BJ (cell line): Measurements from ENCODE around the gene ABCA7. TPM values are rescaled to one million over a fixed set of nuclear protein-coding genes. Genes with fewer than 3 reads are reported as not detected.

Experiments
- CTCF ChIA-PET: fragments of 350-600 bp; formaldehyde crosslinking; extraction: SDS; loops from one replicate; lab custom pipeline; 2021; ENCODE audit warnings: antibody characterized with exemption, inconsistent platforms; lab: Yijun Ruan, JAX
- POLR2A ChIA-PET: fragments of 300-600 bp; sonication (Branson Sonifier 250); formaldehyde crosslinking; extraction: SDS; loops from one replicate; lab custom pipeline; 2021; ENCODE audit warnings: antibody characterized with exemption; lab: Charles Lee
- DNase-seq: peaks from one replicate; pipeline ENCODE4 v3.0.0-alpha.2; 2011; ENCODE audit warnings: low read depth
- H3K27me3 ChIP-seq: 2 replicates; pipeline ENCODE4 v1.6.0; 2011; ENCODE audit warnings: low read length; ENCODE audit not compliant: control insufficient read depth, insufficient read depth
- H3K36me3 ChIP-seq: 2 replicates; pipeline ENCODE4 v1.5.1; 2011; ENCODE audit warnings: low read length; ENCODE audit not compliant: control insufficient read depth, insufficient read depth
- H3K4me3 ChIP-seq: 2 replicates; pipeline ENCODE4 v1.5.1; 2011; ENCODE audit warnings: low read depth, mild to moderate bottlenecking, control low read depth, low read length
- CTCF ChIP-seq: IDR thresholded peaks from 2 replicates; pipeline ENCODE4 v1.5.1; 2011; ENCODE audit warnings: low read depth, mild to moderate bottlenecking, control low read depth, inconsistent platforms, low read length, moderate library complexity; ENCODE audit not compliant: insufficient read depth
- polyA plus RNA-seq: library from polyadenylated mRNA; depleted of rRNA; stranded (reverse); fragments of >200 nt; gene quantifications from 2 replicates; pipeline ENCODE4 v1.2.3, GENCODE V29; 2011

Gene ABCA7
- polyA plus RNA-seq, 1 experiment, result 1.9 TPM

GRCh38 chr19:1041835-1042685 is 2.2 kb downstream of the ABCA7 start:
- no peaks in the 10 kb centered on the region for H3K27me3 ChIP-seq
- no peak for DNase-seq
- no peak for TF ChIP-seq CTCF
- peaks cover 12% of the 10 kb centered on the region for H3K36me3 ChIP-seq
- POLR2A ChIA-PET, result interaction anchor here (0.5 kb wide), 1 partner anchor 974 kb away, joined by 6 read pairs; no protein-coding TSS in a partner anchor
- no peak overlapping the region for H3K4me3 ChIP-seq
- CTCF ChIA-PET, result interaction anchor here (1.1 to 1.4 kb wide), 2 partner anchors 23 to 199 kb away, joined by 3 to 4 read pairs; no protein-coding TSS in a partner anchor

- ChIA-PET CTCF (interaction anchor here (0.6 to 1.8 kb wide), 7 partner anchors 11 to 1777 kb away, joined by 3 to 5 read pairs (median 3); no protein-coding TSS in a partner anchor), POLR2A (interaction anchor here (0.5 kb wide), 1 partner anchor 973 kb away, joined by 6 read pairs; no protein-coding TSS in a partner anchor)
- no peaks in the 10 kb centered on the region for H3K27me3 ChIP-seq
- no peak for TF ChIP-seq CTCF
- no peak for DNase-seq
- no peak overlapping the region for H3K4me3 ChIP-seq
- peaks cover 5% of the 10 kb centered on the region for H3K36me3 ChIP-seq
These were observed 3.0 kb downstream of the ABCA7 start for GRCh38 chr19:1042689-1043511.

- DNase-seq, result no peak
- no peaks in the 10 kb centered on the region for H3K27me3 ChIP-seq
- ChIA-PET CTCF (no interaction called here), POLR2A (no interaction called here)
- no peak overlapping the region for H3K4me3 ChIP-seq
- H3K36me3 ChIP-seq, result no peaks in the 10 kb centered on the region
- no peak for TF ChIP-seq CTCF
These were observed 5.3 kb downstream of the ABCA7 start for GRCh38 chr19:1045247-1045603.

- TF ChIP-seq CTCF, result no peak
- H3K27me3 ChIP-seq, result no peaks in the 10 kb centered on the region
- DNase-seq, result no peak
- H3K36me3 ChIP-seq, result no peaks in the 10 kb centered on the region
- CTCF ChIA-PET, result no interaction called here
- POLR2A ChIA-PET, result no interaction called here
- no peak overlapping the region for H3K4me3 ChIP-seq
These were observed 6.3 kb downstream of the ABCA7 start for GRCh38 chr19:1046117-1046626.
